CD14-positive monocyte (primary cell): Measurements from ENCODE around the gene KRT86. TPM values are rescaled to one million over a fixed set of nuclear protein-coding genes. Genes with fewer than 3 reads are reported as not detected.

Source experiments
- DNase-seq, 3 donors: peaks; one replicate each; pipeline ENCODE4 v3.0.0-alpha.2; 2011 to 2022
- H2AFZ ChIP-seq: 2 replicates; pipeline ENCODE4 v1.6.0; 2012; ENCODE audit warnings: mild to moderate bottlenecking, low read depth, low read length, inconsistent platforms; ENCODE audit not compliant: insufficient read depth, poor library complexity, severe bottlenecking
- H3K27ac ChIP-seq, 2 donors: 1 replicate in 1 of 2; 2 replicates in 1 of 2; pipeline ENCODE4 v1.5.1; 2012 to 2013; ENCODE audit warnings: low read length in 2 of 2, control low read depth in 1 of 2, inconsistent platforms in 1 of 2, low read depth in 1 of 2, mild to moderate bottlenecking in 1 of 2
- H3K27me3 ChIP-seq, 2 donors: one replicate each; pipeline versions ENCODE4 v1.6.0 to v1.6.1; 2011 to 2013; ENCODE audit warnings: low read length in 2 of 2; ENCODE audit not compliant: control insufficient read depth in 2 of 2, insufficient read depth in 2 of 2
- H3K36me3 ChIP-seq, 2 donors: replicated peaks in 1 of 2; 1 replicate in 1 of 2; 2 replicates in 1 of 2; pipeline versions ENCODE4 v1.5.1 to v1.6.1; 2012 to 2013; ENCODE audit warnings: low read length in 2 of 2, control low read depth in 1 of 2, inconsistent platforms in 1 of 2, mild to moderate bottlenecking in 1 of 2; ENCODE audit not compliant: insufficient read depth in 2 of 2, control insufficient read depth in 1 of 2
- H3K4me1 ChIP-seq, 2 donors: 1 replicate in 1 of 2; 2 replicates in 1 of 2; pipeline versions ENCODE4 v1.5.1 to v1.6.1; 2012 to 2013; ENCODE audit warnings: low read length in 2 of 2, control low read depth in 1 of 2, inconsistent platforms in 1 of 2, mild to moderate bottlenecking in 1 of 2, moderate library complexity in 1 of 2; ENCODE audit not compliant: insufficient read depth in 2 of 2, control insufficient read depth in 1 of 2
- H3K4me2 ChIP-seq: replicated peaks from 2 replicates; pipeline ENCODE3; 2012; ENCODE audit warnings: low read length, moderate library complexity, mild to moderate bottlenecking; ENCODE audit not compliant: poor library complexity, severe bottlenecking; ENCODE audit errors: extremely low read depth
- H3K4me3 ChIP-seq, 3 experiments: fragments of 200-600 bp in 1 of 3; sonication (generic) in 1 of 3; replicated peaks in 1 of 3; 1 replicate in 2 of 3; 2 replicates in 1 of 3; pipeline ENCODE4 v1.5.1; 2011 to 2013; ENCODE audit warnings: low read length in 3 of 3, mild to moderate bottlenecking in 3 of 3, control low read depth in 2 of 3, low read depth in 2 of 3, inconsistent platforms in 1 of 3, moderate library complexity in 1 of 3
- H3K79me2 ChIP-seq: 2 replicates; pipeline ENCODE4 v1.6.0; 2012; ENCODE audit warnings: mild to moderate bottlenecking, control low read depth, inconsistent platforms, low read length, moderate library complexity; ENCODE audit not compliant: insufficient read depth
- H3K9ac ChIP-seq: 2 replicates; pipeline ENCODE4 v1.6.0; 2017; ENCODE audit warnings: low read length, mild to moderate bottlenecking; ENCODE audit not compliant: insufficient read depth, poor library complexity, severe bottlenecking
- H3K9me3 ChIP-seq, 2 donors: replicated peaks in 1 of 2; 1 replicate in 1 of 2; 2 replicates in 1 of 2; pipeline versions ENCODE4 v1.5.1 to v1.6.1; 2012 to 2013; ENCODE audit warnings: low read length in 2 of 2, control low read depth in 1 of 2; ENCODE audit not compliant: control insufficient read depth in 1 of 2, insufficient read depth in 1 of 2
- H4K20me1 ChIP-seq: 2 replicates; pipeline ENCODE4 v1.6.0; 2012; ENCODE audit warnings: mild to moderate bottlenecking, low read length, control low read depth, moderate library complexity; ENCODE audit not compliant: insufficient read depth
- H3K27ac Mint-ChIP-seq, 7 donors: one replicate each; pipeline ENCODE4 v1.8.0; 2020; ENCODE audit warnings: mild to moderate bottlenecking in 7 of 7, mixed read lengths in 7 of 7, moderate library complexity in 6 of 7, inconsistent platforms in 2 of 7
- H3K27me3 Mint-ChIP-seq, 3 donors: one replicate each; pipeline ENCODE4 v1.8.0; 2021 to 2022; ENCODE audit warnings: low read depth in 3 of 3, mild to moderate bottlenecking in 3 of 3, mixed read lengths in 3 of 3, moderate library complexity in 3 of 3, inconsistent platforms in 1 of 3
- H3K36me3 Mint-ChIP-seq, 2 donors: one replicate each; pipeline ENCODE4 v1.8.0; 2020; ENCODE audit warnings: mixed read lengths in 2 of 2, inconsistent platforms in 1 of 2, mild to moderate bottlenecking in 1 of 2
- H3K4me1 Mint-ChIP-seq: one replicate; pipeline ENCODE4 v1.8.0; 2020; ENCODE audit warnings: mild to moderate bottlenecking, mixed read lengths
- H3K4me3 Mint-ChIP-seq, 2 donors: one replicate each; pipeline ENCODE4 v1.8.0; 2020; ENCODE audit warnings: mild to moderate bottlenecking in 2 of 2, mixed read lengths in 2 of 2, moderate library complexity in 1 of 2
- H3K9me3 Mint-ChIP-seq, 7 donors: one replicate each; pipeline ENCODE4 v1.8.0; 2020 to 2022; ENCODE audit warnings: mixed read lengths in 7 of 7, mild to moderate bottlenecking in 6 of 7, moderate library complexity in 6 of 7, inconsistent platforms in 2 of 7
- WGBS: methylation state at CpG from one replicate; pipeline ENCODE4 v1.1.5; 2013; ENCODE audit warnings: missing lambda C conversion rate; ENCODE audit not compliant: insufficient coverage; 5-methylcytosine and 5-hydroxymethylcytosine counted together
- intact Hi-C, 2 donors: fragments of 100-400 bp; cut with micrococcal nuclease; formaldehyde crosslinking; loops; one replicate each; pipeline versions ENCODE4 v1.15.0 to v1.15.1; 2023
- polyA plus RNA-seq, 3 donors: library from polyadenylated mRNA; depleted of rRNA in 1 of 3; unstranded in 2 of 3; stranded (reverse) in 1 of 3; fragments of 300-500 nt in 2 of 3; fragments of >200 nt in 1 of 3; fragmentation: Illumina TruSeq in 2 of 3; gene quantifications; 1 replicate in 2 of 3; 2 replicates in 1 of 3; pipeline ENCODE4 v1.2.3, GENCODE V29; 2012 to 2021
- TF ChIP-seq, protein P1 (sequence below): fragments of 200-600 bp; IDR thresholded peaks from one replicate; pipeline ENCODE4 v1.8.0; 2022; ENCODE audit warnings: antibody characterized with exemption, mild to moderate bottlenecking

KRT86 gene
- polyA plus RNA-seq, 3 donors = not detected

DNA sequence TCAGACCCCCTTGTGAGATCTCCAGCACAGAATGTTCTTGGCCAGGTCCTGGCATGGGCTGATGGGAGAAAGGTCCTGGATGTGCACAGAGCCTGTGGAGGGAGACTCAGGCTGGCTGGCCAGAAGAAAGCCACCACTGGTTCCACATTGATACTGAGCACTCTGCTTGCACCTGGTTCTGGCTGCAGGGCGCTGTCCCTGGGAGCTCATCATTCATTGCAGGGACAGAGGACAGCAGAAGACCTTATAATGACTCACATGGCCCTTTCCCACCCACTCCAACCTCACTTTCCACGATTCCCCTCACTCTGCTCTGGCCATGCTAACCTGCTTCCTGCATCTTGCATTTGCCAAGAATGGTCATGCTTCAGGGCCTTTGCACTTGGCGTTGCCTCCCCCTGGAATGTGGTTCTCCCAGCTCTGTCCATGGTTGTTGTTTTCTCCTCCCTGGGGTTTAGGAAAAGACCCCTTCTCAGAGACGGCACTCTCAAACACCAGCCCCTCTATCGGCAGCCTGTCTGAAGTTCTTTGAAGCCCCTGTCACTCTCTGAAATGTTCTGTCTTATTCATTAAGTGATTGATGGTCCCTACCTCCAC lies 31.1 kb upstream of the KRT86 start:
- Histone ChIP-seq H3K4me1 (peaks cover 19 to 29% of the 10 kb centered on the region in 2 donors), H3K79me2 (no peaks in the 10 kb centered on the region), H3K27me3 (peaks cover 0 to 3% of the 10 kb centered on the region in 2 donors), H3K4me2 (peak overlapping the region; percentile 19), H3K9me3 (no peaks in the 10 kb centered on the region), H3K36me3 (no peaks in the 10 kb centered on the region), H3K9ac (peak overlapping the region; percentile 52), H3K4me3 (peak overlapping the region in 1 of 3 experiments; percentile 36), H2AFZ (peak overlapping the region; percentile 84), H3K27ac (peak overlapping the region; percentile 69 to 93), H4K20me1 (no peaks in the 10 kb centered on the region)
- Mint-ChIP-seq H3K9me3 (peaks cover 0 to 4% (median 0%) of the 10 kb centered on the region in 7 donors), H3K4me3 (no peak overlapping the region), H3K4me1 (peaks cover 26% of the 10 kb centered on the region), H3K27ac (peak overlapping the region; percentile 91 to 96 (median 94)), H3K27me3 (peaks cover 8 to 24% (median 23%) of the 10 kb centered on the region in 3 donors), H3K36me3 (peaks cover 0 to 6% of the 10 kb centered on the region in 2 donors)
- 74% methylated on average over 3 of the region's 5 CpGs for WGBS
- TF ChIP-seq, protein P1, sequence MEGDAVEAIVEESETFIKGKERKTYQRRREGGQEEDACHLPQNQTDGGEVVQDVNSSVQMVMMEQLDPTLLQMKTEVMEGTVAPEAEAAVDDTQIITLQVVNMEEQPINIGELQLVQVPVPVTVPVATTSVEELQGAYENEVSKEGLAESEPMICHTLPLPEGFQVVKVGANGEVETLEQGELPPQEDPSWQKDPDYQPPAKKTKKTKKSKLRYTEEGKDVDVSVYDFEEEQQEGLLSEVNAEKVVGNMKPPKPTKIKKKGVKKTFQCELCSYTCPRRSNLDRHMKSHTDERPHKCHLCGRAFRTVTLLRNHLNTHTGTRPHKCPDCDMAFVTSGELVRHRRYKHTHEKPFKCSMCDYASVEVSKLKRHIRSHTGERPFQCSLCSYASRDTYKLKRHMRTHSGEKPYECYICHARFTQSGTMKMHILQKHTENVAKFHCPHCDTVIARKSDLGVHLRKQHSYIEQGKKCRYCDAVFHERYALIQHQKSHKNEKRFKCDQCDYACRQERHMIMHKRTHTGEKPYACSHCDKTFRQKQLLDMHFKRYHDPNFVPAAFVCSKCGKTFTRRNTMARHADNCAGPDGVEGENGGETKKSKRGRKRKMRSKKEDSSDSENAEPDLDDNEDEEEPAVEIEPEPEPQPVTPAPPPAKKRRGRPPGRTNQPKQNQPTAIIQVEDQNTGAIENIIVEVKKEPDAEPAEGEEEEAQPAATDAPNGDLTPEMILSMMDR = no peak
- no peak for DNase-seq
- intact Hi-C loops = no loop called here

DNA sequence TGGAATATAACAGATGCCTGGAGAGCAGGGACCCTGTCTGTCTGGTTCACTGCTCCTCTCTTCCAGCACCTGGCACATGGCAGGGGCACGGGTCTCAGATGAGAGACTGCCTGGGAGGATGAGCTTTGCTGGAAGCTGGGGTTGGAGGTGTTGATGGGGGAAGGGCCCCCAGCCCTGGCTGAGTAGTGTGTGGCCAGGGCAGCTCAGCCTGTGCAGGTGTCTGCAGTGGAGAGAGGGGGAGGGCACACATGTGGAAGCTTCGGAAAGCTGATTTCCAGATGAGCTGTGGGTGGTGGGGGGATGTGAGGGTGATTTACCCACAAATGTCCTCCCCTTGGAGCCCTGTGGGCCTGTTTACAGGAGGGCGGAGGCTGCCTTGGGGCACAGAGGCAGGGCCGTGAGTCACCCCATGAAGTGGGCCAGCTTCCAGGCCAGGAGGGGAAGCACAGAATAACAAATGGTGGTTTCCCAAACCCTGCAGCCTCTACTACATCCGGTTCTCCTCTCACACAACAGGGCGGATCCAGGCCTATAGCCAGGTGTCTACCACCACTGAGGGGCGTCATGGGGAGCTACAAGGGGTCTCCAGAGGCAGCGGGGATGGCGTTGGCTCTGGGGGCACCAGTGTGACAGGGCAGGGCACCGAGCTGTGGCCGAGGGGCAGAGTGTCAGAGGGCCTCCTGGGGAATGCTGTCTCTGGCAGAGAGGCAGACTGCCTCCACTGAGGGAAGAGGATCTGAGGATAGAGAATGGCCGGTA lies 30.4 kb upstream of the KRT86 start:
- peak overlapping the region; percentile 69 to 93 for H3K27ac ChIP-seq
- H3K4me2 ChIP-seq = peak overlapping the region; percentile 19
- no peaks in the 10 kb centered on the region for H3K79me2 ChIP-seq
- H3K9ac ChIP-seq = peak overlapping the region; percentile 52
- peak overlapping the region; percentile 45 to 67 for H3K4me3 Mint-ChIP-seq
- H3K4me1 Mint-ChIP-seq = peaks cover 23% of the 10 kb centered on the region
- 5% methylated on average over 9 of the region's 12 CpGs for WGBS
- no peaks in the 10 kb centered on the region for H4K20me1 ChIP-seq
- H3K36me3 ChIP-seq = no peaks in the 10 kb centered on the region
- H3K4me1 ChIP-seq = peaks cover 19 to 27% of the 10 kb centered on the region in 2 donors
- H3K9me3 Mint-ChIP-seq = peaks cover 0 to 4% (median 0%) of the 10 kb centered on the region in 7 donors
- peak overlapping the region; percentile 84 for H2AFZ ChIP-seq
- peak overlapping the region in 1 of 3 experiments; percentile 36 for H3K4me3 ChIP-seq
- TF ChIP-seq, protein P1 = no peak
- intact Hi-C loops = no loop called here
- H3K27ac Mint-ChIP-seq = peak overlapping the region; percentile 91 to 96 (median 94)
- peaks cover 11 to 30% (median 29%) of the 10 kb centered on the region in 3 donors for H3K27me3 Mint-ChIP-seq
- peaks cover 0 to 10% of the 10 kb centered on the region in 2 donors for H3K27me3 ChIP-seq
- peaks cover 0 to 6% of the 10 kb centered on the region in 2 donors for H3K36me3 Mint-ChIP-seq
- no peaks in the 10 kb centered on the region for H3K9me3 ChIP-seq
- DNase-seq = peak; percentile 92 to 97 (median 94)
